Ovary (tissue), 3 donors: ENCODE measurements around the gene NCOA5.

Experiments
- POLR2A ChIP-seq: fragments of 450-650 bp; IDR thresholded peaks from one replicate; pipeline ENCODE4 v1.6.1; 2017; ENCODE audit warnings: antibody characterized with exemption, mild to moderate bottlenecking, moderate library complexity
- TF ChIP-seq, protein P1 (sequence below), 3 donors: fragments of 450-650 bp in 2 of 3; fragments of 200-600 bp in 1 of 3; IDR thresholded peaks; one replicate each; pipeline versions ENCODE4 v1.5.1 to v1.8.0; 2016 to 2022; ENCODE audit warnings: antibody characterized with exemption in 3 of 3, mild to moderate bottlenecking in 1 of 3
- donor health status: DM: no; HTN: no; CAD: no.

DNA sequence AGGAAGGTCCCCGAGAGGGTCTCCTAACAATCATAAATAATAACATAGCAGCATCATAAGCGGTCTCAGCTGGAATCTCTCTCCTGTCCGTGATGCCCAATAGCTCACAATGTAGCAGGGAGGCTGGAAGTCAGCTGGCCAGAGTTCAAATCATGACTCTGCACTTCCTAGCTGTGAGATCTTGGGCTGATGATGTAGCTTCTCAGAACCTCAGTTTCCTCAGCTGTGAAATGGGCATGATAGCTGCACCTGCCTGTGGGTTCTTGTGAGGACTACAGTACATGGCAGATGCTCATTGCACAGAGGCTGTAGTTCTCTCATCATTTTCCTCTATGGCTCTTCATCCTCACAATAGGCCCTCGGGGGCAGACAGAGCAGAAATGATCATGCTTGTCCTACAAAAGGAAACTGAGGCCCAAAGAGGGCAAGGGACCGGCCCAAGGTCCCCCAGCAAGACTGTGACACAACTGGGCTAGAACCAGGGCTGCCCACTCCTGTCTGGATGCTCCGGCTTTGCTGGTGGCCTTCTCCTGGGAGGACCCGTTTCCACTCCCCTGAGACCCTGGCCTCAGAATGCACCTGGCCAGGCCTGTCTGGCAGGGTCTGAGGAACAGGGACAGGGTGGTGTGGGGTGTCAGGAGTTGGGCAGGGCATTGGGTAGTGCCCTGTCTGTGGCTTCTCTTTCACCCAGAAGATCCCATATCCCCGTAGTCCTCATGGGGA lies 43.0 kb downstream of the NCOA5 start:
- TF ChIP-seq, protein P1, sequence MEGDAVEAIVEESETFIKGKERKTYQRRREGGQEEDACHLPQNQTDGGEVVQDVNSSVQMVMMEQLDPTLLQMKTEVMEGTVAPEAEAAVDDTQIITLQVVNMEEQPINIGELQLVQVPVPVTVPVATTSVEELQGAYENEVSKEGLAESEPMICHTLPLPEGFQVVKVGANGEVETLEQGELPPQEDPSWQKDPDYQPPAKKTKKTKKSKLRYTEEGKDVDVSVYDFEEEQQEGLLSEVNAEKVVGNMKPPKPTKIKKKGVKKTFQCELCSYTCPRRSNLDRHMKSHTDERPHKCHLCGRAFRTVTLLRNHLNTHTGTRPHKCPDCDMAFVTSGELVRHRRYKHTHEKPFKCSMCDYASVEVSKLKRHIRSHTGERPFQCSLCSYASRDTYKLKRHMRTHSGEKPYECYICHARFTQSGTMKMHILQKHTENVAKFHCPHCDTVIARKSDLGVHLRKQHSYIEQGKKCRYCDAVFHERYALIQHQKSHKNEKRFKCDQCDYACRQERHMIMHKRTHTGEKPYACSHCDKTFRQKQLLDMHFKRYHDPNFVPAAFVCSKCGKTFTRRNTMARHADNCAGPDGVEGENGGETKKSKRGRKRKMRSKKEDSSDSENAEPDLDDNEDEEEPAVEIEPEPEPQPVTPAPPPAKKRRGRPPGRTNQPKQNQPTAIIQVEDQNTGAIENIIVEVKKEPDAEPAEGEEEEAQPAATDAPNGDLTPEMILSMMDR (IDR thresholded peaks at IDR 0.05), result no peak
- no peak for TF ChIP-seq POLR2A
